Neural crest cell (in vitro differentiated cells): Measurements from ENCODE around the gene TGM5. TPM values are rescaled to one million over a fixed set of nuclear protein-coding genes. Genes with fewer than 3 reads are reported as not detected.

Source experiments
- DNase-seq: peaks from one replicate; pipeline ENCODE4 v3.0.0; 2021; ENCODE audit warnings: low read depth, mixed read lengths, low spot score
- H3K27ac Mint-ChIP-seq: one replicate; pipeline ENCODE4 v1.8.0; 2021; ENCODE audit warnings: mild to moderate bottlenecking, mixed read lengths; ENCODE audit not compliant: unreplicated experiment
- H3K27me3 Mint-ChIP-seq: 2 replicates; pipeline ENCODE4 v1.8.0; 2021; ENCODE audit warnings: low read depth, mild to moderate bottlenecking, mixed read lengths
- H3K36me3 Mint-ChIP-seq: 2 replicates; pipeline ENCODE4 v1.8.0; 2021; ENCODE audit warnings: low read depth, mild to moderate bottlenecking, mixed read lengths
- H3K4me1 Mint-ChIP-seq: 2 replicates; pipeline ENCODE4 v1.8.0; 2021; ENCODE audit warnings: mixed read lengths
- H3K4me3 Mint-ChIP-seq: one replicate; pipeline ENCODE4 v1.8.0; 2021; ENCODE audit warnings: mild to moderate bottlenecking, mixed read lengths
- H3K9me3 Mint-ChIP-seq: 2 replicates; pipeline ENCODE4 v1.8.0; 2021; ENCODE audit warnings: mixed read lengths
- CTCF ChIP-seq: fragments of 200-600 bp; sonication (generic); conservative IDR thresholded peaks from 2 replicates; pipeline ENCODE4 v1.5.0; 2021; ENCODE audit warnings: antibody characterized with exemption, mild to moderate bottlenecking
- total RNA-seq: library from RNA; stranded (reverse); gene quantifications from 2 replicates; pipeline ENCODE4 v1.2.1, GENCODE V29; 2021

The TGM5 gene
- total RNA-seq, 1 donor from 2014 or later, result not detected

- H3K27ac Mint-ChIP-seq, result no peak overlapping the region
- H3K27me3 Mint-ChIP-seq, result no peaks in the 10 kb centered on the region
- H3K36me3 Mint-ChIP-seq, result no peaks in the 10 kb centered on the region
- H3K4me1 Mint-ChIP-seq, result peaks cover 5% of the 10 kb centered on the region
- no peak overlapping the region for H3K4me3 Mint-ChIP-seq
- DNase-seq, result no peak
- no peaks in the 10 kb centered on the region for H3K9me3 Mint-ChIP-seq
- TF ChIP-seq CTCF, result no peak
These were observed 46.5 kb downstream of the TGM5 start for GRCh38 chr15:43219929-43220928.

GRCh38 chr15:43218908-43219706 is 47.6 kb downstream of the TGM5 start:
- no peak overlapping the region for H3K27ac Mint-ChIP-seq
- peak; percentile 25 for DNase-seq
- no peaks in the 10 kb centered on the region for H3K9me3 Mint-ChIP-seq
- no peaks in the 10 kb centered on the region for H3K36me3 Mint-ChIP-seq
- H3K27me3 Mint-ChIP-seq, result no peaks in the 10 kb centered on the region
- TF ChIP-seq CTCF, result peak; percentile 45
- peaks cover 5% of the 10 kb centered on the region for H3K4me1 Mint-ChIP-seq
- H3K4me3 Mint-ChIP-seq, result no peak overlapping the region

- no peak overlapping the region for H3K27ac Mint-ChIP-seq
- H3K9me3 Mint-ChIP-seq, result no peaks in the 10 kb centered on the region
- no peak for DNase-seq
- TF ChIP-seq CTCF, result no peak
- peaks cover under 1% of the 10 kb centered on the region for H3K27me3 Mint-ChIP-seq
- peaks cover 5% of the 10 kb centered on the region for H3K4me1 Mint-ChIP-seq
- H3K36me3 Mint-ChIP-seq, result no peaks in the 10 kb centered on the region
- H3K4me3 Mint-ChIP-seq, result no peak overlapping the region
These were observed 50.8 kb downstream of the TGM5 start for GRCh38 chr15:43215961-43216360.

GRCh38 chr15:43214592-43215295 is 52.0 kb downstream of the TGM5 start:
- H3K27ac Mint-ChIP-seq, result no peak overlapping the region
- no peaks in the 10 kb centered on the region for H3K9me3 Mint-ChIP-seq
- peaks cover 5% of the 10 kb centered on the region for H3K4me1 Mint-ChIP-seq
- DNase-seq, result no peak
- H3K36me3 Mint-ChIP-seq, result no peaks in the 10 kb centered on the region
- peaks cover 5% of the 10 kb centered on the region for H3K27me3 Mint-ChIP-seq
- no peak for TF ChIP-seq CTCF
- no peak overlapping the region for H3K4me3 Mint-ChIP-seq

GRCh38 chr15:43214169-43214568 is 52.6 kb downstream of the TGM5 start:
- no peak for DNase-seq
- no peak for TF ChIP-seq CTCF
- Mint-ChIP-seq H3K36me3 (no peaks in the 10 kb centered on the region), H3K27me3 (peaks cover 8% of the 10 kb centered on the region), H3K9me3 (no peaks in the 10 kb centered on the region), H3K4me1 (peaks cover 5% of the 10 kb centered on the region), H3K4me3 (no peak overlapping the region), H3K27ac (no peak overlapping the region)
